Activated T-cell treated with anti-CD3 and anti-CD28 coated beads, Interleukin-2, amount 50 U/mL, for 1 hour (primary cell): ENCODE results near the gene XYLB.

Experiments
- DNase-seq: peaks from one replicate; pipeline ENCODE4 v3.0.0-alpha.2; 2020

XYLB gene

GRCh38 chr3:38457111-38458003 lies 110.8 kb downstream of the XYLB start:
- no peak for DNase-seq

GRCh38 chr3:38458796-38459498 lies 112.4 kb downstream of the XYLB start:
- DNase-seq, result no peak

- no peak for DNase-seq
These were observed 113.0 kb downstream of the XYLB start for GRCh38 chr3:38459499-38460048.

GRCh38 chr3:38460377-38461270 lies 114.0 kb downstream of the XYLB start:
- no peak for DNase-seq
